CD4-positive, alpha-beta T cell treated with Interleukin-1 beta for 1 hour (primary cell): ENCODE data around the gene PCDHA5.

ENCODE experiments used
- DNase-seq, 2 donors: peaks; one replicate each; pipeline ENCODE4 v3.0.0-alpha.2; 2020 to 2022

The PCDHA5 gene

GRCh38 chr5:140868721-140869554 lies 47.5 kb downstream of the PCDHA5 start, which contains the start of gene PCDHA11:
PCDHA11 (plus strand) TSS chr5:140868957; CDS start chr5:140869104, 147 bp downstream.
- no peak for DNase-seq

GRCh38 chr5:140869555-140869886 lies 48.1 kb downstream of the PCDHA5 start:
- no peak for DNase-seq

- DNase-seq = no peak
Observed at GRCh38 chr5:140870221-140871201, 49.1 kb downstream of the PCDHA5 start.
